Glutamatergic neuron (in vitro differentiated cells): Measurements from ENCODE around the gene TMEM150C. TPM values are rescaled to one million over a fixed set of nuclear protein-coding genes. Genes with fewer than 3 reads are reported as not detected.

ENCODE experiments used
- DNase-seq: peaks from one replicate; pipeline ENCODE4 v3.0.0; 2022
- H3K27ac Mint-ChIP-seq: one replicate; pipeline ENCODE4 v1.8.0; 2020; ENCODE audit warnings: mild to moderate bottlenecking, mixed read lengths, inconsistent platforms; ENCODE audit not compliant: unreplicated experiment
- H3K27me3 Mint-ChIP-seq: one replicate; pipeline ENCODE4 v1.8.0; 2020; ENCODE audit warnings: mild to moderate bottlenecking, moderate library complexity, mixed read lengths, inconsistent platforms; ENCODE audit not compliant: unreplicated experiment
- H3K36me3 Mint-ChIP-seq: one replicate; pipeline ENCODE4 v1.8.0; 2020; ENCODE audit warnings: mild to moderate bottlenecking, mixed read lengths, inconsistent platforms; ENCODE audit not compliant: unreplicated experiment
- H3K4me1 Mint-ChIP-seq: one replicate; pipeline ENCODE4 v1.8.0; 2020; ENCODE audit warnings: mild to moderate bottlenecking, low read depth, mixed read lengths, inconsistent platforms; ENCODE audit not compliant: unreplicated experiment
- H3K4me3 Mint-ChIP-seq: one replicate; pipeline ENCODE4 v1.8.0; 2020; ENCODE audit warnings: mild to moderate bottlenecking, mixed read lengths, inconsistent platforms; ENCODE audit not compliant: unreplicated experiment
- H3K9me3 Mint-ChIP-seq: one replicate; pipeline ENCODE4 v1.8.0; 2020; ENCODE audit warnings: mild to moderate bottlenecking, moderate library complexity, mixed read lengths, inconsistent platforms; ENCODE audit not compliant: unreplicated experiment
- CTCF ChIP-seq: fragments of 200-600 bp; sonication (generic); IDR thresholded peaks from one replicate; pipeline ENCODE4 v1.5.0; 2021; ENCODE audit not compliant: partially characterized antibody, unreplicated experiment
- total RNA-seq: library from RNA; stranded (reverse); fragmentation: NEBNext Ultra II Directional; extraction: Animal tissue kit (Norgen Biotek cat#: 25700); gene quantifications from one replicate; pipeline ENCODE4 v1.2.1, GENCODE V29; 2021; ENCODE audit not compliant: unreplicated experiment

The TMEM150C gene
- total RNA-seq, 1 donor from 2014 or later = 5.1 TPM

GRCh38 chr4:82525307-82525911 lies 36.4 kb downstream of the TMEM150C start:
- Mint-ChIP-seq H3K27me3 (no peaks in the 10 kb centered on the region), H3K36me3 (no peaks in the 10 kb centered on the region), H3K4me3 (no peak overlapping the region), H3K9me3 (peaks cover 1% of the 10 kb centered on the region), H3K27ac (no peak overlapping the region), H3K4me1 (no peaks in the 10 kb centered on the region)
- DNase-seq = no peak
- no peak for TF ChIP-seq CTCF

- no peaks in the 10 kb centered on the region for H3K4me1 Mint-ChIP-seq
- H3K27me3 Mint-ChIP-seq = no peaks in the 10 kb centered on the region
- no peaks in the 10 kb centered on the region for H3K36me3 Mint-ChIP-seq
- H3K9me3 Mint-ChIP-seq = peaks cover 1% of the 10 kb centered on the region
- TF ChIP-seq CTCF = no peak
- no peak for DNase-seq
- H3K27ac Mint-ChIP-seq = no peak overlapping the region
- H3K4me3 Mint-ChIP-seq = no peak overlapping the region
Measured at GRCh38 chr4:82524570-82525152, 37.1 kb downstream of the TMEM150C start.

- no peak overlapping the region for H3K4me3 Mint-ChIP-seq
- peaks cover 1% of the 10 kb centered on the region for H3K9me3 Mint-ChIP-seq
- no peaks in the 10 kb centered on the region for H3K36me3 Mint-ChIP-seq
- H3K27me3 Mint-ChIP-seq = no peaks in the 10 kb centered on the region
- H3K4me1 Mint-ChIP-seq = no peaks in the 10 kb centered on the region
- no peak overlapping the region for H3K27ac Mint-ChIP-seq
- TF ChIP-seq CTCF = no peak
- DNase-seq = no peak
Measured at GRCh38 chr4:82523179-82523578, 38.6 kb downstream of the TMEM150C start.

GRCh38 chr4:82522472-82522871 lies 39.3 kb downstream of the TMEM150C start:
- H3K9me3 Mint-ChIP-seq = peaks cover 1% of the 10 kb centered on the region
- DNase-seq = no peak
- TF ChIP-seq CTCF = no peak
- no peaks in the 10 kb centered on the region for H3K36me3 Mint-ChIP-seq
- H3K27me3 Mint-ChIP-seq = no peaks in the 10 kb centered on the region
- H3K27ac Mint-ChIP-seq = no peak overlapping the region
- no peaks in the 10 kb centered on the region for H3K4me1 Mint-ChIP-seq
- H3K4me3 Mint-ChIP-seq = no peak overlapping the region

- Mint-ChIP-seq H3K27me3 (no peaks in the 10 kb centered on the region), H3K36me3 (no peaks in the 10 kb centered on the region), H3K4me1 (no peaks in the 10 kb centered on the region), H3K27ac (no peak overlapping the region), H3K4me3 (no peak overlapping the region), H3K9me3 (peaks cover 1% of the 10 kb centered on the region)
- TF ChIP-seq CTCF = no peak
- no peak for DNase-seq
Measured at GRCh38 chr4:82521283-82521682, 40.5 kb downstream of the TMEM150C start.
